CD8-positive, alpha-beta memory T cell (primary cell): ENCODE data around the gene CAPN14. TPM values are rescaled to one million over a fixed set of nuclear protein-coding genes. Genes with fewer than 3 reads are reported as not detected.

Source experiments
- CTCF ChIA-PET: fragments of 350-600 bp; sonication (Branson Sonifier 250); formaldehyde crosslinking; loops from one replicate; lab custom pipeline; 2021; ENCODE audit warnings: antibody characterized with exemption; lab: Charles Lee
- POLR2A ChIA-PET: fragments of 350-600 bp; sonication (Branson Sonifier 250); formaldehyde crosslinking; loops from one replicate; lab custom pipeline; 2021; ENCODE audit warnings: antibody characterized with exemption; lab: Charles Lee
- DNase-seq, 5 donors: peaks; one replicate each; pipeline versions ENCODE4 v3.0.0 to v3.0.0-alpha.2; 2020 to 2022; ENCODE audit warnings: mixed read lengths in 1 of 5
- H3K27ac ChIP-seq: one replicate; pipeline ENCODE4 v1.7.0; 2013; ENCODE audit warnings: low read depth, mild to moderate bottlenecking, low read length, moderate library complexity
- H3K27me3 ChIP-seq: 2 replicates; pipeline ENCODE4 v1.7.0; 2013; ENCODE audit warnings: low read length, mild to moderate bottlenecking; ENCODE audit not compliant: insufficient read depth, poor library complexity, severe bottlenecking
- H3K36me3 ChIP-seq: 2 replicates; pipeline ENCODE4 v1.7.0; 2013; ENCODE audit warnings: mild to moderate bottlenecking, low read length, moderate library complexity; ENCODE audit not compliant: insufficient read depth
- H3K4me1 ChIP-seq: 2 replicates; pipeline ENCODE4 v1.7.0; 2013; ENCODE audit warnings: mild to moderate bottlenecking, low read length, moderate library complexity; ENCODE audit not compliant: insufficient read depth
- H3K4me3 ChIP-seq: 2 replicates; pipeline ENCODE4 v1.7.0; 2013; ENCODE audit warnings: mild to moderate bottlenecking, low read length
- H3K9me3 ChIP-seq: 2 replicates; pipeline ENCODE4 v1.7.0; 2013; ENCODE audit warnings: mild to moderate bottlenecking, low read length
- H3K27ac Mint-ChIP-seq, 8 donors: one replicate each; pipeline ENCODE4 v1.8.0; 2020 to 2021; ENCODE audit warnings: mixed read lengths in 8 of 8, mild to moderate bottlenecking in 6 of 8, inconsistent platforms in 3 of 8, moderate library complexity in 3 of 8
- H3K27me3 Mint-ChIP-seq, 2 donors: one replicate each; pipeline ENCODE4 v1.8.0; 2020 to 2021; ENCODE audit warnings: mixed read lengths in 2 of 2, mild to moderate bottlenecking in 1 of 2, moderate library complexity in 1 of 2
- H3K36me3 Mint-ChIP-seq, 3 donors: one replicate each; pipeline ENCODE4 v1.8.0; 2020 to 2021; ENCODE audit warnings: mixed read lengths in 3 of 3, inconsistent platforms in 1 of 3, mild to moderate bottlenecking in 1 of 3
- H3K4me1 Mint-ChIP-seq, 3 donors: one replicate each; pipeline ENCODE4 v1.8.0; 2020 to 2021; ENCODE audit warnings: mixed read lengths in 3 of 3, inconsistent platforms in 1 of 3, mild to moderate bottlenecking in 1 of 3
- H3K4me3 Mint-ChIP-seq, 7 donors: one replicate each; pipeline ENCODE4 v1.8.0; 2020 to 2021; ENCODE audit warnings: mixed read lengths in 7 of 7, mild to moderate bottlenecking in 6 of 7, moderate library complexity in 4 of 7, inconsistent platforms in 2 of 7
- H3K9me3 Mint-ChIP-seq, 5 donors: one replicate each; pipeline ENCODE4 v1.8.0; 2020 to 2022; ENCODE audit warnings: mixed read lengths in 5 of 5, mild to moderate bottlenecking in 3 of 5, moderate library complexity in 2 of 5, inconsistent platforms in 1 of 5
- polyA plus RNA-seq: library from polyadenylated mRNA; unstranded; fragments of 300-500 nt; fragmentation: Illumina TruSeq; gene quantifications from one replicate; pipeline ENCODE4 v1.2.3, GENCODE V29; 2021
- total RNA-seq, 2 experiments: library from RNA; stranded (reverse); gene quantifications; one replicate each; pipeline ENCODE4 v1.2.3, GENCODE V29; 2021

Gene CAPN14
- total and polyA plus RNA-seq, 3 experiments from 2014 or later, result 0.07 to 0.40 (median 0.31) TPM

DNA sequence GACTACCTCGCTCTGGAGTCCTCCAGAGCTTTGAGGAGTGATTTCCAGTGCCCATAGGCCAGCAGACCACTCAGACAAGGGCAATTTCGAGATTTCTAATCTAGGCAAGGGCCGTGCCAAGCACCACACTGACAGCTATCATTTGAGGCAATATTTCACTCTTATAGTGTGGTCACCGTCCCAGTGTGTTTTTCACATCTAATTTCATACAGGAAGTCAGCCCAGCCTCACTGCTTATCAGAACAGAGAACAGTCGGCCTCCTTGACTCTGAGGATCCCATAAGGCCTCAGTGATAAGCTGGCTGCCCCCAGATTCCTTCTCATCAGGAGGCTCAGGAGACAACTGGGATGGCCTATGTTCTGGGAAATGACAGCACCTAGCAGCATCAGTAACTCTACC, 581 bp downstream of the CAPN14 start:
- H3K4me1 Mint-ChIP-seq, result peaks cover 0 to 10% (median 0%) of the 10 kb centered on the region in 3 donors
- CTCF ChIA-PET, result no interaction called here
- Histone ChIP-seq H3K9me3 (no peaks in the 10 kb centered on the region), H3K27me3 (no peaks in the 10 kb centered on the region), H3K4me3 (no peak overlapping the region), H3K4me1 (no peaks in the 10 kb centered on the region), H3K36me3 (no peaks in the 10 kb centered on the region), H3K27ac (no peak overlapping the region)
- no peak for DNase-seq
- no peaks in the 10 kb centered on the region for H3K9me3 Mint-ChIP-seq
- H3K4me3 Mint-ChIP-seq, result no peak overlapping the region
- H3K36me3 Mint-ChIP-seq, result peaks cover 0 to 8% (median 2%) of the 10 kb centered on the region in 3 donors
- H3K27ac Mint-ChIP-seq, result no peak overlapping the region
- POLR2A ChIA-PET, result no interaction called here
- H3K27me3 Mint-ChIP-seq, result peaks cover 0 to 18% of the 10 kb centered on the region in 2 donors

DNA sequence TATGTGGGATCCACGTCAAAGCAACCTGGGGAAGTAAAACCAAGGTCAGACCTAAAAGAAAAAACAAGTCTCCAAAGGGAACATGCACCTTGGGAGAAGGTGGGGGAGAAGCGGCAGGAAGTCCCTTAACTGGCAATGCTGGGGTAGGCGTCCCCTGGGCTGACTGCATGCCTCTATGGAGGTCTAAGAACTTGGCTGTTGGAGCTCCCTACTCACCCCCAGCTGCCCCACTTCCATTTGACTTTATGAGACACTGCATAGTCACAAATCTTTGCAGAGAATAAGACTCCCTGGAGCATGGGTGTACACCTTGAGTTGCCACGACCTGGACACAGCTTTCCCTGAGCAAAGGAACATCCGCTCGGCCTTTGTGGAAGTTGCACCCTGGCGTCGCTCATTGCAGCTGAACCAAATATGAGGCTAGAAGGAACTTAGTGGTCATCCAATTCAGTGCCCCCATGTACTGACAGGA, 2.8 kb downstream of the CAPN14 start:
- H3K27ac ChIP-seq, result no peak overlapping the region
- peaks cover 2% of the 10 kb centered on the region in 2 donors for H3K27me3 Mint-ChIP-seq
- no peaks in the 10 kb centered on the region for H3K9me3 ChIP-seq
- H3K27ac Mint-ChIP-seq, result no peak overlapping the region
- no peak overlapping the region for H3K4me3 ChIP-seq
- POLR2A ChIA-PET, result no interaction called here
- H3K36me3 ChIP-seq, result no peaks in the 10 kb centered on the region
- no peaks in the 10 kb centered on the region for H3K9me3 Mint-ChIP-seq
- no peaks in the 10 kb centered on the region for H3K4me1 ChIP-seq
- no peak for DNase-seq
- H3K4me3 Mint-ChIP-seq, result no peak overlapping the region
- peaks cover 0 to 8% (median 0%) of the 10 kb centered on the region in 3 donors for H3K36me3 Mint-ChIP-seq
- CTCF ChIA-PET, result no interaction called here
- H3K27me3 ChIP-seq, result no peaks in the 10 kb centered on the region
- H3K4me1 Mint-ChIP-seq, result peaks cover 0 to 10% (median 0%) of the 10 kb centered on the region in 3 donors

DNA sequence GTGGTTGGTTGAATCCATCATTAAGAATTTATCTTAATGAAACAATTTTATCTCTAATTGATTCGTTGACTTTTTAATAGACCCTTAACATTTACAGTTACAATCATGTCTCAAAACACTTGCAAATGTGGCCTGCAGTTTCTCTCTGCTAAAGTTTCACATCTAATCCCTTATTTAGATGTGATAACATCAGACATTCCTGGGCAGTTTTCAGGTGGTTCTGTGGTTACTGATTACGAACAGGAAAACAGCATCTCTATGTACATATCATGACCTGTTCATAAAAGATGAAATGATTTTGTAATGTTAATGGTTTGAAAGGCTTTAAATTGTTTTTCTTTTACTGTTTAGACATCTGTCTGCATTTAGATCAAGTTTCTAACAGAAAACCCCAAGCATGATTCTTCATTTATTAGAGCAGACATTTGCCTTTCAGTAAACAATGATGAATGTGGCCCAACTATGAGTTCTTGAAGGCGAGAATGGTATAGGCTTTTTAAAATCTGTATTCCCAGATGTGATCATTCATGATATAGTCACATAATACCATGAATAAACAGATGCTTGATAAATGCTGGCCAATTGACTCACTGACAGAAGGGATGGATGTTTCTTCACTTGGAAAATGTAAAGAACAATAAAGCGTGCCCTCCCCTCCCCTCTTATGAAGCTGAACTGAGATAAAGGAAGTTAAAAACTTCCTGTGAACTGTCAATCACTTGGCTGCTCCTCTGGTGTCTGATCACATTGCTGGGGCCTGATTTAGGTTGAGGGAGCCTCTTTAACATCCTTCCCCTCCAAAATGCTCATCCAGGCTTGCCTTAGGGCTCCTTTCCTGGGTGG, 3.5 kb downstream of the CAPN14 start:
- peaks cover 0 to 10% (median 0%) of the 10 kb centered on the region in 3 donors for H3K4me1 Mint-ChIP-seq
- H3K4me3 Mint-ChIP-seq, result no peak overlapping the region
- POLR2A ChIA-PET, result no interaction called here
- Histone ChIP-seq H3K27ac (no peak overlapping the region), H3K4me3 (no peak overlapping the region), H3K9me3 (no peaks in the 10 kb centered on the region), H3K36me3 (no peaks in the 10 kb centered on the region), H3K27me3 (no peaks in the 10 kb centered on the region), H3K4me1 (no peaks in the 10 kb centered on the region)
- CTCF ChIA-PET, result no interaction called here
- peaks cover 0 to 5% (median 0%) of the 10 kb centered on the region in 3 donors for H3K36me3 Mint-ChIP-seq
- peak overlapping the region in 2 of 8 donors; percentile 7 to 42 for H3K27ac Mint-ChIP-seq
- DNase-seq, result no peak
- H3K27me3 Mint-ChIP-seq, result peaks cover 0 to 2% of the 10 kb centered on the region in 2 donors
- H3K9me3 Mint-ChIP-seq, result no peaks in the 10 kb centered on the region

DNA sequence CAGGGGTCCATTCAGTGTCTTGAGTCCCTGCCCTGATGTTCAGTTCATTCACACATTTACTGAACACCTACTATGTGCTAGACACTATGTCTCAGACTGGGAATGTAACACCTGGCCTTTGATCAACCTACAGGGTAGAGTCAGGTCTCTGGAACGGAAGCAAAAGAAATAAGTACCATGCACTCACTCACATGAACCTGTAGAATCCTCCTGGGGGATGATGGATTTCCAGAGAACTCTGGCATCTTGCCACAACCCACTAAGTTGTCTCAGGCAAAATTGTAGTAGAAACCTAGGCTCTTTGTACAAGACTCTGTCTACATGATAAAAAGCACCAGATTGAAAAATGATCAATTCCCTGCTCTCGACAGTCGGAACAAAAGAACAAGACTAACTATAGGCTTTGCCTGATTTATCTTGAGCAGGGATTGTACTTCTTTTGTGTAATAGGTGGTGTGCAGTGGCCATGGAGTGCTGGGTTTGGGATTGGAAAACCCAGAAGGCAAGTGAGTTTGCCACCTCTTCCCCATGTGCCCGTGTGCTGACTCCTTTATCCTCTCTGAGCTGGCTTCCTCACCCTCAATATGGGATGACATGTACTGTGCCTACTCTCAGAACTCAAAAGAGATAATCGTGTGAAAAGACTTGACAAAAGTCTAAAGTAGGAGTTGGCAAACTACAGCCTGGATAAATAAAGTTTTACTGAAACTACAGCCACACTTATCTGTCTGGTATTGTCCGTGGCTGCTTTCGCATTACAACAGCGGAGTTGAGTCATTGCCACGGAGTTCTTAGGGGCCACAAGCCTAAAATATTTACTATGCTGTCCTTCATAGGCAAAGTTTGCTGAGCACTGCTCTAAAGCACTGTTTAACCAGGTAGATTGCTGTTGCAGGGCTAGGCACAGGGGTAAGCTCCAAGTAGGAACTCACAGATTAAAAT, 4.4 kb downstream of the CAPN14 start:
- no peak overlapping the region for H3K4me3 ChIP-seq
- H3K27me3 Mint-ChIP-seq, result peaks cover 0 to 2% of the 10 kb centered on the region in 2 donors
- no peaks in the 10 kb centered on the region for H3K4me1 ChIP-seq

DNA sequence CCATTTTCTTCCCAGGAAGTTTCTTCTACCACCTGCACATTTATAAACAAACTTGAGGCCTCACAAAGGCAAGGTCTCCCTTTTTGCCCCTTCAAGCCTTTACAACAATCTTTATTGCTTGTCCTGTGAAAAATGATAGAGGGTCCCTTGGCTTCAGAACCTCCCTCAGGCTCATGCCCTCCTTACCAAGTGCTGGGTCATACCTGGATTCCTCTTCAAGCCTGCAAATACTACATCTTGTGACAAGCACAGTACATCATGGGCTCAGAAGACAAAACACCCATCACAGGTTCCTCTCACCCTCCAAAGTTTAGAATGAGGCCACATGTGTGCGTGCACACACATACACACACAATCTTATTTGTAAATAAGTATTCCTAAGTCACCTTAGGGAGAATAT, 9.1 kb downstream of the CAPN14 start:
- Histone ChIP-seq H3K36me3 (no peaks in the 10 kb centered on the region), H3K27ac (no peak overlapping the region), H3K4me1 (no peaks in the 10 kb centered on the region), H3K4me3 (no peak overlapping the region), H3K9me3 (no peaks in the 10 kb centered on the region), H3K27me3 (no peaks in the 10 kb centered on the region)
- ChIA-PET CTCF (no interaction called here), POLR2A (no interaction called here)
- no peaks in the 10 kb centered on the region for H3K4me1 Mint-ChIP-seq
- H3K27ac Mint-ChIP-seq, result peak overlapping the region in 1 of 8 donors; percentile 17
- H3K4me3 Mint-ChIP-seq, result no peak overlapping the region
- no peak for DNase-seq
- H3K27me3 Mint-ChIP-seq, result peaks cover 2 to 5% of the 10 kb centered on the region in 2 donors
- no peaks in the 10 kb centered on the region for H3K9me3 Mint-ChIP-seq
- no peaks in the 10 kb centered on the region for H3K36me3 Mint-ChIP-seq

More for the DNA sequence above, 4.4 kb downstream of the CAPN14 start:
- peak overlapping the region in 1 of 8 donors; percentile 14 for H3K27ac Mint-ChIP-seq
- peaks cover 0 to 10% (median 0%) of the 10 kb centered on the region in 3 donors for H3K4me1 Mint-ChIP-seq
- ChIA-PET POLR2A (no interaction called here), CTCF (no interaction called here)
- no peaks in the 10 kb centered on the region for H3K9me3 Mint-ChIP-seq
- H3K36me3 Mint-ChIP-seq, result no peaks in the 10 kb centered on the region
- DNase-seq, result no peak
- H3K27ac ChIP-seq, result no peak overlapping the region
- H3K36me3 ChIP-seq, result no peaks in the 10 kb centered on the region
- H3K4me3 Mint-ChIP-seq, result no peak overlapping the region
- no peaks in the 10 kb centered on the region for H3K9me3 ChIP-seq
- no peaks in the 10 kb centered on the region for H3K27me3 ChIP-seq

DNA sequence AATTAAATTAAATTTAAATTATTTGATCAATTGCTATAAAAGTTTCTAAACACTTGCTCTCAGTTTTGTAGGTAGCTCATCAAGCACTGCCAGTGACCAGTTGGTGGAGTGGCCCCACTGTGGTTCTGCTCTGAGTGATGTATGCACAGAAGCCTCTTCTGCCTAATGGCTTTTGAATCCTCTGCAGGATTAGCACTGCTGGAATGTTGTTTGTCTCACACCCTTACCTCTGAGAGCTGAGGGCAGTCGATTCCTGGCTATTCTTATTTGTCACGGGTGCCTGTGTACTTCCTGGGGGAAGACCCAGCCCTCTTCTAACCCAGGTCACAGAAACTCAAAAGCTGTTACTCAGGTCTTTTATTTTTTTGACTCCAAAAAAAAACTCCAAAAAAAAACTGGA, 9.5 kb downstream of the CAPN14 start:
- no peaks in the 10 kb centered on the region for H3K9me3 Mint-ChIP-seq
- H3K36me3 ChIP-seq, result no peaks in the 10 kb centered on the region
- no peak for DNase-seq
- H3K36me3 Mint-ChIP-seq, result no peaks in the 10 kb centered on the region
- H3K27me3 Mint-ChIP-seq, result peaks cover 2 to 5% of the 10 kb centered on the region in 2 donors
- no peaks in the 10 kb centered on the region for H3K4me1 ChIP-seq
- ChIA-PET POLR2A (no interaction called here), CTCF (no interaction called here)
- no peaks in the 10 kb centered on the region for H3K9me3 ChIP-seq
- no peaks in the 10 kb centered on the region for H3K4me1 Mint-ChIP-seq
- no peak overlapping the region for H3K27ac ChIP-seq
- no peaks in the 10 kb centered on the region for H3K27me3 ChIP-seq
- H3K4me3 Mint-ChIP-seq, result no peak overlapping the region
- H3K4me3 ChIP-seq, result no peak overlapping the region
- H3K27ac Mint-ChIP-seq, result no peak overlapping the region

DNA sequence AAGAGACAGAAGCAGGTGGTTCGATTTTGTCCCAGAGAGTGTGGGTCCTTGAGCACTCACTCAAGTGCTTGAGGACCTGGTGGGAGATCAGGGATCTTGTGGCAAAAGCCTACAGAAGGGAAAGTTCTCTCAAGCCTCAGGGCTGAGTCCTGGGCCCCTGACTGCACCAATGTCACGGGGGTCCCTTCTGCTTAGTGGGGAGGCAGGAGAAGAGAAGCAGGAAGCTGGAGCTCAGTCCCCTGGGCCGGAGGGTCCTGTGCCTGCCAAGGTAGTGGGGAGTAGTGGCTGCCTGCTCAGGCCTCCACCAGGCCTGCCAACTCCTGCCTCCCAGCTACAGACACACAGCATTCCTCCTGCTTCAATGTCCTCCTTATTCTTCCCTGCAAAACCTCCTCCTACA, 11.7 kb downstream of the CAPN14 start:
- H3K36me3 Mint-ChIP-seq, result no peaks in the 10 kb centered on the region
- POLR2A ChIA-PET, result no interaction called here
- peak overlapping the region in 1 of 8 donors; percentile 37 for H3K27ac Mint-ChIP-seq
- no peaks in the 10 kb centered on the region for H3K9me3 ChIP-seq
- no peak overlapping the region for H3K4me3 Mint-ChIP-seq
- DNase-seq, result no peak
- H3K4me1 ChIP-seq, result no peaks in the 10 kb centered on the region
- H3K27me3 Mint-ChIP-seq, result peaks cover 2 to 5% of the 10 kb centered on the region in 2 donors
- H3K4me1 Mint-ChIP-seq, result no peaks in the 10 kb centered on the region
- CTCF ChIA-PET, result no interaction called here
- H3K4me3 ChIP-seq, result no peak overlapping the region
- H3K9me3 Mint-ChIP-seq, result no peaks in the 10 kb centered on the region
- H3K27me3 ChIP-seq, result no peaks in the 10 kb centered on the region
- no peaks in the 10 kb centered on the region for H3K36me3 ChIP-seq
- H3K27ac ChIP-seq, result no peak overlapping the region

DNA sequence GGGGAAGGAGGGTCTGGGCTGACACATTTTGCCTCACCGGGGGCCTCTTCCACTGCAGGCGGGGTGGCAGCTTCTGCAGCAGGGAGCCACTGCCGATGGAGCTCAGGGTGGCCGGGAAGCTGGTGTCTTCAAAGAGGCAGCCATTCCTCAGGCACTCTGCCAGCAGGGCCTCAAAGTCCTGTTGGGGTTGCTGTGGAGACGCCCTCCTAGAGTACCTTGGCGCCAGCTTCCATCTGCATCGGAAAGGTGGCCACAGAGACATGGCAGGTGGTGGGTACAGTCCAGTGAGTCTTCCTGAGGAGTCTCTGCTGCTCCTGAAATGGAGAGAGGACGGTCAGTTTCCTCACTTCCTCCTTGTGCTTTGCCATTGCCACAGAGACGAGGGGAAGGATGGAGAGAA, 12.1 kb downstream of the CAPN14 start:
- ChIA-PET POLR2A (no interaction called here), CTCF (no interaction called here)
- Histone ChIP-seq H3K4me3 (no peak overlapping the region), H3K36me3 (no peaks in the 10 kb centered on the region), H3K4me1 (no peaks in the 10 kb centered on the region), H3K27ac (no peak overlapping the region), H3K27me3 (no peaks in the 10 kb centered on the region), H3K9me3 (no peaks in the 10 kb centered on the region)
- Mint-ChIP-seq H3K27ac (peak overlapping the region in 1 of 8 donors; percentile 37), H3K27me3 (peaks cover 4 to 5% of the 10 kb centered on the region in 2 donors), H3K9me3 (no peaks in the 10 kb centered on the region), H3K4me3 (no peak overlapping the region), H3K36me3 (no peaks in the 10 kb centered on the region), H3K4me1 (no peaks in the 10 kb centered on the region)
- DNase-seq, result no peak
